Neural progenitor cell (in vitro differentiated cells): ENCODE results near the gene RNF222.

Source experiments
- CTCF ChIP-seq: fragments of 200-600 bp; sonication (generic); IDR thresholded peaks from 2 replicates; pipeline ENCODE4 v1.5.1; 2017; ENCODE audit warnings: antibody characterized with exemption, mild to moderate bottlenecking
- EZH2 ChIP-seq: fragments of 200-600 bp; sonication (generic); IDR thresholded peaks from 2 replicates; pipeline ENCODE4 v1.6.1; 2017; ENCODE audit warnings: antibody characterized with exemption, mild to moderate bottlenecking, moderate library complexity
- EZH2phosphoT487 ChIP-seq: fragments of 200-600 bp; sonication (generic); IDR thresholded peaks from 2 replicates; pipeline ENCODE4 v1.6.1; 2017; ENCODE audit warnings: antibody characterized with exemption

GRCh38 chr17:8360751-8361150 is 36.9 kb downstream of the RNF222 start:
- TF ChIP-seq CTCF (no peak), EZH2phosphoT487 (no peak), EZH2 (no peak)
